ENCODE results near the gene AGMO. TPM values are rescaled to one million over a fixed set of nuclear protein-coding genes. Genes with fewer than 3 reads are reported as not detected.

The AGMO gene
- total and polyA plus RNA-seq, 2 experiments from 2014 or later, result 0.42 to 0.55 TPM

DNA sequence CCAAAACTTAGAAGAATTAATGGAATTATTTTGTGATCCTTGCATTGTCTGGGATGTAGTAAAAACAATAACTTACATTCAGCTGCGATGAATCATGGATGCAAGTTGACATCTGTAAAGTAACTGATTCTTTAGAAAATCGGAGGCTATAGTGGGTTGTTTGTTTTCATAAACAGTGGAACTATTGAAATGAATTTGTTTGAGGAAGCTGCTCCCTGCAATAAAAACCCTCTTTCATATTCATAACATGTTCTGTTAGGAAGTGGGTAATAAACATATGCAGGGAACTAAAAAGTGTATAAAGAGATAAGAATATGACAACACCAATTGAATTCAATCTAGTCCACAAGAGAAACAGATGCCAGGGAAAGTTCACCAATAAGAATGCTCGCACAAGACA is 53.6 kb downstream of the AGMO start (continued):
- TF ChIP-seq, protein P1, sequence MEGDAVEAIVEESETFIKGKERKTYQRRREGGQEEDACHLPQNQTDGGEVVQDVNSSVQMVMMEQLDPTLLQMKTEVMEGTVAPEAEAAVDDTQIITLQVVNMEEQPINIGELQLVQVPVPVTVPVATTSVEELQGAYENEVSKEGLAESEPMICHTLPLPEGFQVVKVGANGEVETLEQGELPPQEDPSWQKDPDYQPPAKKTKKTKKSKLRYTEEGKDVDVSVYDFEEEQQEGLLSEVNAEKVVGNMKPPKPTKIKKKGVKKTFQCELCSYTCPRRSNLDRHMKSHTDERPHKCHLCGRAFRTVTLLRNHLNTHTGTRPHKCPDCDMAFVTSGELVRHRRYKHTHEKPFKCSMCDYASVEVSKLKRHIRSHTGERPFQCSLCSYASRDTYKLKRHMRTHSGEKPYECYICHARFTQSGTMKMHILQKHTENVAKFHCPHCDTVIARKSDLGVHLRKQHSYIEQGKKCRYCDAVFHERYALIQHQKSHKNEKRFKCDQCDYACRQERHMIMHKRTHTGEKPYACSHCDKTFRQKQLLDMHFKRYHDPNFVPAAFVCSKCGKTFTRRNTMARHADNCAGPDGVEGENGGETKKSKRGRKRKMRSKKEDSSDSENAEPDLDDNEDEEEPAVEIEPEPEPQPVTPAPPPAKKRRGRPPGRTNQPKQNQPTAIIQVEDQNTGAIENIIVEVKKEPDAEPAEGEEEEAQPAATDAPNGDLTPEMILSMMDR (conservative IDR thresholded peaks at IDR 0.05; ENCODE audit: low read depth in 2 of 2), result no peak
- TF ChIP-seq, protein P2, sequence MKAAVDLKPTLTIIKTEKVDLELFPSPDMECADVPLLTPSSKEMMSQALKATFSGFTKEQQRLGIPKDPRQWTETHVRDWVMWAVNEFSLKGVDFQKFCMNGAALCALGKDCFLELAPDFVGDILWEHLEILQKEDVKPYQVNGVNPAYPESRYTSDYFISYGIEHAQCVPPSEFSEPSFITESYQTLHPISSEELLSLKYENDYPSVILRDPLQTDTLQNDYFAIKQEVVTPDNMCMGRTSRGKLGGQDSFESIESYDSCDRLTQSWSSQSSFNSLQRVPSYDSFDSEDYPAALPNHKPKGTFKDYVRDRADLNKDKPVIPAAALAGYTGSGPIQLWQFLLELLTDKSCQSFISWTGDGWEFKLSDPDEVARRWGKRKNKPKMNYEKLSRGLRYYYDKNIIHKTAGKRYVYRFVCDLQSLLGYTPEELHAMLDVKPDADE (IDR thresholded peaks at IDR 0.05), result no peak

DNA sequence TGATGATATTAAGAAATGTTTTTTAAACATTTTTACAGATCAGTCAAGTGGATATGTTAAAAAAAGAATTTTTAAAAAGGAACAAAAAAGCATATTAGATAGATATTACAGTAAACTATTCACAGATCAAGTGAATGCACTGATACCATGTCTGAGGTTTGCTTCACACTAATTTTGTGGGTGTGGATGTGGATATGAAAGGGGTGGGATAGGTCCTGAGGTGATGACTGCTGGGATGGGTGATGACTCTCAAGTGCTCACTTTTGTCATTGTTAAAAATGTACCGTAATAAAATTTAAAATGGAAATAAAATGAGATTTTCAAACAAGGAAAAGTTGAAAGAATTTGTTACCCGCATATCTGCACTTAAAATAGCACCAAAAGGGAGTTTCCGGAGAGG is 54.1 kb downstream of the AGMO start:
- Mint-ChIP-seq H3K36me3 (ENCODE audit: low read depth) (no peaks in the 10 kb centered on the region), H3K4me1 (peaks cover 3% of the 10 kb centered on the region; the same call in 2 of the 3 replicates), H3K4me3 (no peak overlapping the region), H3K27ac (no peak overlapping the region), H3K9me3 (no peaks in the 10 kb centered on the region), H3K27me3 (ENCODE audit: insufficient read depth, low read depth, poor library complexity) (peaks cover 1% of the 10 kb centered on the region)
- peaks cover 7% of the 10 kb centered on the region; the same call in 1 of the 2 replicates for H3K4me1 ChIP-seq (ENCODE audit: insufficient read depth)
- no peak overlapping the region for H3K27ac ChIP-seq (ENCODE audit: low read depth)
- H4K20me1 ChIP-seq (replicated peaks; ENCODE audit: insufficient read depth), result no peaks in the 10 kb centered on the region
- no peak overlapping the region for H2AFZ ChIP-seq
- ATAC-seq (no peak), DNase-seq (ENCODE audit: low spot score) (no peak)
- H3K27me3 ChIP-seq (ENCODE audit: insufficient read depth), result no peaks in the 10 kb centered on the region
- no peak overlapping the region for H3K4me3 ChIP-seq
- H3K4me2 ChIP-seq, result no peak overlapping the region
- H3K9me2 ChIP-seq (ENCODE audit: insufficient read depth), result no peaks in the 10 kb centered on the region
- H3F3A ChIP-seq (replicated peaks; ENCODE audit: low read depth), result no peaks in the 10 kb centered on the region
- H3K36me3 ChIP-seq (ENCODE audit: insufficient read depth), result no peaks in the 10 kb centered on the region
- no peaks in the 10 kb centered on the region for H3K79me2 ChIP-seq (replicated peaks; ENCODE audit: insufficient read depth)
- TF ChIP-seq, protein P3, sequence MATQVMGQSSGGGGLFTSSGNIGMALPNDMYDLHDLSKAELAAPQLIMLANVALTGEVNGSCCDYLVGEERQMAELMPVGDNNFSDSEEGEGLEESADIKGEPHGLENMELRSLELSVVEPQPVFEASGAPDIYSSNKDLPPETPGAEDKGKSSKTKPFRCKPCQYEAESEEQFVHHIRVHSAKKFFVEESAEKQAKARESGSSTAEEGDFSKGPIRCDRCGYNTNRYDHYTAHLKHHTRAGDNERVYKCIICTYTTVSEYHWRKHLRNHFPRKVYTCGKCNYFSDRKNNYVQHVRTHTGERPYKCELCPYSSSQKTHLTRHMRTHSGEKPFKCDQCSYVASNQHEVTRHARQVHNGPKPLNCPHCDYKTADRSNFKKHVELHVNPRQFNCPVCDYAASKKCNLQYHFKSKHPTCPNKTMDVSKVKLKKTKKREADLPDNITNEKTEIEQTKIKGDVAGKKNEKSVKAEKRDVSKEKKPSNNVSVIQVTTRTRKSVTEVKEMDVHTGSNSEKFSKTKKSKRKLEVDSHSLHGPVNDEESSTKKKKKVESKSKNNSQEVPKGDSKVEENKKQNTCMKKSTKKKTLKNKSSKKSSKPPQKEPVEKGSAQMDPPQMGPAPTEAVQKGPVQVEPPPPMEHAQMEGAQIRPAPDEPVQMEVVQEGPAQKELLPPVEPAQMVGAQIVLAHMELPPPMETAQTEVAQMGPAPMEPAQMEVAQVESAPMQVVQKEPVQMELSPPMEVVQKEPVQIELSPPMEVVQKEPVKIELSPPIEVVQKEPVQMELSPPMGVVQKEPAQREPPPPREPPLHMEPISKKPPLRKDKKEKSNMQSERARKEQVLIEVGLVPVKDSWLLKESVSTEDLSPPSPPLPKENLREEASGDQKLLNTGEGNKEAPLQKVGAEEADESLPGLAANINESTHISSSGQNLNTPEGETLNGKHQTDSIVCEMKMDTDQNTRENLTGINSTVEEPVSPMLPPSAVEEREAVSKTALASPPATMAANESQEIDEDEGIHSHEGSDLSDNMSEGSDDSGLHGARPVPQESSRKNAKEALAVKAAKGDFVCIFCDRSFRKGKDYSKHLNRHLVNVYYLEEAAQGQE (IDR thresholded peaks at IDR 0.05; ENCODE audit: unreplicated experiment), result no peak
- TF ChIP-seq NANOG (IDR thresholded peaks at IDR 0.05; ENCODE audit: borderline replicate concordance), result no peak
- TF ChIP-seq EZH2 (IDR thresholded peaks at IDR 0.05; ENCODE audit: low read depth, unreplicated experiment), result no peak
- TF ChIP-seq, protein P2 (IDR thresholded peaks at IDR 0.05), result no peak
- no peak for TF ChIP-seq EZH2phosphoT487 (IDR thresholded peaks at IDR 0.05; ENCODE audit: unreplicated experiment)
- no peak for TF ChIP-seq ZNF331 (CRISPR knock-in tag; IDR thresholded peaks at IDR 0.05; ENCODE audit: low read depth)
- TF ChIP-seq, protein P1 (conservative IDR thresholded peaks at IDR 0.05; ENCODE audit: low read depth in 2 of 2), result no peak
- no peak for TF ChIP-seq POLR2AphosphoS5 (IDR thresholded peaks at IDR 0.05; ENCODE audit: low read depth)
- no peak for TF ChIP-seq STAT1 (IDR thresholded peaks at IDR 0.05; ENCODE audit: unreplicated experiment)
